Keratinocyte (primary cell): ENCODE data around the gene DENND1A.

Source experiments
- EZH2 ChIP-seq: IDR thresholded peaks from one replicate; pipeline ENCODE4 v1.6.1; 2012; ENCODE audit warnings: inconsistent platforms, mild to moderate bottlenecking, low read length, moderate library complexity
- TF ChIP-seq, protein P1 (sequence below), 3 experiments: IDR thresholded peaks in 1 of 3; conservative IDR thresholded peaks in 1 of 3; optimal IDR thresholded peaks in 1 of 3; 2 replicates in 2 of 3; 3 replicates in 1 of 3; pipeline versions ENCODE3 to v1.5.1; 2011; ENCODE audit warnings: low read length in 3 of 3, mild to moderate bottlenecking in 3 of 3, moderate library complexity in 2 of 3, control low read depth in 1 of 3, inconsistent platforms in 1 of 3; ENCODE audit not compliant: insufficient read depth in 2 of 3; ENCODE audit errors: extremely low read depth in 1 of 3

GRCh38 chr9:123483191-123483803, 446.6 kb downstream of the DENND1A start:
- TF ChIP-seq, protein P1, sequence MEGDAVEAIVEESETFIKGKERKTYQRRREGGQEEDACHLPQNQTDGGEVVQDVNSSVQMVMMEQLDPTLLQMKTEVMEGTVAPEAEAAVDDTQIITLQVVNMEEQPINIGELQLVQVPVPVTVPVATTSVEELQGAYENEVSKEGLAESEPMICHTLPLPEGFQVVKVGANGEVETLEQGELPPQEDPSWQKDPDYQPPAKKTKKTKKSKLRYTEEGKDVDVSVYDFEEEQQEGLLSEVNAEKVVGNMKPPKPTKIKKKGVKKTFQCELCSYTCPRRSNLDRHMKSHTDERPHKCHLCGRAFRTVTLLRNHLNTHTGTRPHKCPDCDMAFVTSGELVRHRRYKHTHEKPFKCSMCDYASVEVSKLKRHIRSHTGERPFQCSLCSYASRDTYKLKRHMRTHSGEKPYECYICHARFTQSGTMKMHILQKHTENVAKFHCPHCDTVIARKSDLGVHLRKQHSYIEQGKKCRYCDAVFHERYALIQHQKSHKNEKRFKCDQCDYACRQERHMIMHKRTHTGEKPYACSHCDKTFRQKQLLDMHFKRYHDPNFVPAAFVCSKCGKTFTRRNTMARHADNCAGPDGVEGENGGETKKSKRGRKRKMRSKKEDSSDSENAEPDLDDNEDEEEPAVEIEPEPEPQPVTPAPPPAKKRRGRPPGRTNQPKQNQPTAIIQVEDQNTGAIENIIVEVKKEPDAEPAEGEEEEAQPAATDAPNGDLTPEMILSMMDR (optimal IDR thresholded peaks at IDR 0.05 in 1 of 3, IDR thresholded peaks at IDR 0.05 in 1 of 3, conservative IDR thresholded peaks at IDR 0.05 in 1 of 3; ENCODE audit: extremely low read depth in 1 of 3, insufficient read depth in 2 of 3, low read length in 3 of 3) = no peak
- no peak for TF ChIP-seq EZH2
